SKM-1 (cell line): ENCODE measurements around the gene RADIL.
"Not testable (repeated sequence)": the region's sequence is repeated elsewhere in the genome, so short reads cannot be mapped to it uniquely, and the experiment has no call there.

Experiments
- DNase-seq: peaks from one replicate; lab custom pipeline; 2025; ENCODE audit not compliant: unreplicated experiment; lab: John Stamatoyannopoulos, UW

RADIL gene, protein sequence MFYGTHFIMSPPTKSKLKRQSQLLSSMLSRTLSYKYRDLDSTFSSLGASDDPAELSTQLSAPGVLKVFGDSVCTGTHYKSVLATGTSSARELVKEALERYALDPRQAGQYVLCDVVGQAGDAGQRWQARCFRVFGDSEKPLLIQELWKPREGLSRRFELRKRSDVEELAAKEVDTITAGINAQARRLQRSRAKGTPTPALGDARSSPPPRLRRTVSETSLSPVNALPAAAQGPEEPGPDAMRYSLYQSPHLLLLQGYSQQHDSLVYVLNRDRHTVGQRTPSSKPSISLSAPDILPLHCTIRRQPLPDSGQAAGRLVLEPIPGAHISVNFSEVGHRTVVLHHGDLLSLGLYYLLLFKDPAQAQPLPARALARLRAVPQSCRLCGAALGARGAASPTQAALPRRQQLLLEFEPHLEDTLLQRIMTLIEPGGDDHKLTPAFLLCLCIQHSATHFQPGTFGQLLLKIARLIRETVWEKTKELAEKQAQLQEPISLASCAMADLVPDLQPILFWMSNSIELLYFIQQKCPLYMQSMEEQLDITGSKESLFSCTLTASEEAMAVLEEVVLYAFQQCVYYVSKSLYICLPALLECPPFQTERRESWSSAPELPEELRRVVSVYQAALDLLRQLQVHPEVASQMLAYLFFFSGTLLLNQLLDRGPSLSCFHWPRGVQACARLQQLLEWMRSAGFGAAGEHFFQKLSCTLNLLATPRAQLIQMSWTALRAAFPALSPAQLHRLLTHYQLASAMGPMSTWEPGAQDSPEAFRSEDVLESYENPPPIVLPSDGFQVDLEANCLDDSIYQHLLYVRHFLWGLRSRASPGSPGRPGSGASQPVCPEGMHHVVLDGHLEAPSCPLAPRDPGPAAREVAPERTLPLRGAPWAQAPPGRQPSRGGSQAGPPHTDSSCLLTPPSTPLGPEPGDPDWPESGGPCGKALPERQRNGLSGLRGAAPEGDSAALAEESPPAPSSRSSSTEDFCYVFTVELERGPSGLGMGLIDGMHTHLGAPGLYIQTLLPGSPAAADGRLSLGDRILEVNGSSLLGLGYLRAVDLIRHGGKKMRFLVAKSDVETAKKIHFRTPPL

DNA sequence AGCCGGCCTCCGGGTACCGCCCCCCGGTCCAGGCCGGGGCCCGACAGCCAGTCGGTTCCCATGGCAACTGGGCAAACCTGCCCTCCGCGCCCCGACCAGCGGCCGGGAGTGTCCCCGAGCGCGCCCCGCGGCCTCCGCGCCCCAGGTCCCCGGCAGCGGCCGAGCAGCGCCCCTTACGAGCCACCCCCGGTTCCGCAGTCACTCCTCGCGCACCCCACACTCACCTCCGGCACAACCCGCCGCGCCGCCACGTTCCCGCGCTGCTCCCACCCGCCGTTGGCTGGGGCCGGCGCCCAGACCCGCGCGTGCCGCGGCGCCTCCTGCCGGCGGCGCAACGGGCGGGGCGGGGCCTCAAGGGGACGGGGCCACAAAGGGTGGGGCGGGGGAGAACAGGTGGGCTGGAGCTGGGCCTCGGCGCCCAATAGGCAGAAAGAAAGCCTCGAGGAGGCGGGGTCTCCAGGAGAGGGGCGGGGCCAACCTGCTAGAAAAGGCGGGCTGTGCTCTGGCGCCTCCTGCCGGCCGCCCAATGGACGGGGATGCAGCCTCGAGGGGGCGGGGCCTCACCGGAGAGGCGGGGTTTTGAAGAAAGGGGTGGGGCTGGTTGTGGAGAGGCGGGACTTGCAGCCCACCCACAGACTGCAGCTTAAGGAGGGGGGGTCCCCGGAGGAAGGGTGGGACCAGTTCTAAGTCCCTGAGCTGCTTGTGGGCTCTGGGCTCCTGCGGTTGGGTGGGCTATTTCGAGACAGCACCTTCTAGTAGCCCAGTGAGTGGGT is at the start of gene RADIL:
Gene RADIL, minus strand, starts transcription at position 345 of the 773 bp plus-strand sequence. CDS start 5,577 bp downstream, outside the sequence.
- peak; percentile 83 for DNase-seq

DNA sequence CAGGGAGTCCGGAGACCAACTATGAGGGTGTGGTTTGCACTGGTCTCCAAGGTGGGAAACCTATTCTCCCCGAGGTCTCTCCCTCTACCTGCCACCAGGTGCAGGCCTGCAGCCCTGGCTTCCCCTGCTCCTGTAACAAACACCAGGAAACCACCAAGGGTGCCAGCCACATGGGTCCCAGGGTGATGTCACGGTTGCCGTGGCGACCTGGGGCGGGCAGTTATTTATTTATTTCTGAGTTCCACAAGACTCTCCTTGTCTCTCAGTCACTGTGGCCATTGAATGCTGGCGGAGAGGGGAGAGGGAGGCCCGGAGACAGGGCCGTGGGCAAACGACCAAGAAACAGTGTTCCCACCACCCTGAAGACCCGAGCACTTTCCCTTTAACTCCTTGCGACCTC is 48.4 kb upstream of the RADIL start:
- DNase-seq, result no peak

DNA sequence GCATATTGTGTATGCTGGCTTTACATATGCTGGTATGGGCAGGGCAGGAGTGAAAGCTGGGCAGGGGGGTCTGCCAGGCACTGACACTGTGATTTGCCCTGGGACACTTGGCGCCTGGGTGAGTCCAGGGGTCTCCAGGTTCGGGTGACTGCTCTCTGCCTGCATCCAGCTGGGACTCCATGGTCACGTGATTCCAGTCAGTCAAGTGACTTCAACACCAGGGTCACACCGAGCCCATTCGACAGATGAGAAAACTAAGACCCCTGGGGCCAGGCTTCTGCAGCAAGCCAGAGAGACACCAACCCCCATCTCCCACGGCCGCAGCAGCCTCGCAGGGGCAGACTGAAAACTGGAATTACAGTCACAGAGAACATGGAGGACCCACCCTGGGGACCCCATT is 45.5 kb upstream of the RADIL start:
- no peak for DNase-seq

DNA sequence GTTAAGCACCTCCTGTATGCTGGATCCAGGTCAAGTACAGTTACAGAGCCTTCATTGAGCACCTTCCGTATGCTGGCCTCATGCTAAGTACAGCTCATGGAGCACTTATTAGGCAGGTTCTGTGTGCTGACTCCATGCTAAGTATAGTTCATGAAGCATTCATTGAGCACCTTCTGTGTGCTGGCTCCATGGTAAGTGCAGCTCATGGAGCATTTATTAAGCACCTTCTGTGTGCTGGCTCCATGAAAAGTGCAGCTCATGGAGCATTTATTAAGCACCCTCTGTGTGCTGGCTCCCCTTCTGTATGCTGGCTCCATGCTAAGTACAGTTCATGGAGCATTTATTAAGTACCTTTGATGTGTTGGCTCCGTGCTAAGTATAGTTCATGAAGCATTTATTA is 44.9 kb upstream of the RADIL start:
- no peak for DNase-seq

DNA sequence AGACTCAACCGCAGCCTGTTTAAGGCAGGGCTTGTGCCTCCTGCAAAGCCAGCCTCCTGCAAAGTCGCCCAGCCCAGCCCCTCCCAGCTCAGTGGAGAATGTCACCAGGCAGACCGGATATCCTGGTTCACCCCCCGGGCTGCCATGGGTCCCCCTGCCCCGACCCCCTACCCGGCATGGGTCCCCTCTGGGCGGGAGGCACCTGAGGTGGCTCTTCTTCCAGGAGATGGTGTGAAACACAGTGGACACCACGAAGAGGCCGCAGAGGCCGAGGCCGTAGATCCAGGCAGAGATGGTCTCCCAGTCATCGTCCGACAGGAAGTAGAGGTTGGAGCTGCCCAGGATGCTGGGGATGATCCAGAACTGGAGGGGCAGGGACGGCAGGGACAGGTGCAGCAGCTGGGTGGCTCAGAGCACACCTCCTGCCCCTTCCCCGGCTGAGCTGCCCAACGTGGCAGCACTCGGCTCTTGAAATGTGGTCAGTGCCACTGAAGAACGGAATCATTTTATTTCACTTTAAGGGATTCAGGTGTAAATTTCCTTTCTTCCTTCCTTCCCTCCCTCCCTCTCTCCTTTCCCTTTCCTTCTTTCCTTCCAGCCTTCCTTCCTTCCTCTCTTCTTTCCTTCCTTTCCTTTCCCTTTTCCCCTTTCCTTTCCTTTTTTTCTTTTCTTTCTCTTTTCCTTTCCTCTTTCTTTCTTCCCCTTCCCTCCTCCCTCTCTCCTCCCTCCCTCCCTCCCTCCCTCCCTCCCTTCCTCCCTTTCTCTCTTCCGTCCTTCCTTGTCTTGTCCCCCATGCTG is 36.7 kb upstream of the RADIL start:
- DNase-seq, result no peak

DNA sequence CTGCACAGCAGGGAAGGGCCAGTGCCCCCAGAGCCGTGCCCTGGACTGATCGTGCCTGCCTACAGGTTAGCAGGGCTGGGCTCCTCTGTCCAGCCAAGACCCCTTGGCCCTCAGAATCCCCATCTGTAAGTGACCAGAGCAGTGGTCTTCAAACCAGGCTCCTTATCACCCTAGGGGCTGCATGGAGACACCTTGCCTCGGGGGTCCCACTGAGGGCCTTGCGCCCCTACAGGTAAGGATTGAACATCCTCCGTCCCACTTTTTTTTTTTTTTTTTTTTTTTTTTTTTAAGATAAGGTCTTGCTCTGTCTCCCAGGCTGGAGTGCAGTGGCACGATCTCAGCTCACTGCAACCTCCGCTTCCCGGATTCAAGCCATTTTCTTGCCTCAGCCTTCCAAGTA is 32.6 kb upstream of the RADIL start:
- no peak for DNase-seq

DNA sequence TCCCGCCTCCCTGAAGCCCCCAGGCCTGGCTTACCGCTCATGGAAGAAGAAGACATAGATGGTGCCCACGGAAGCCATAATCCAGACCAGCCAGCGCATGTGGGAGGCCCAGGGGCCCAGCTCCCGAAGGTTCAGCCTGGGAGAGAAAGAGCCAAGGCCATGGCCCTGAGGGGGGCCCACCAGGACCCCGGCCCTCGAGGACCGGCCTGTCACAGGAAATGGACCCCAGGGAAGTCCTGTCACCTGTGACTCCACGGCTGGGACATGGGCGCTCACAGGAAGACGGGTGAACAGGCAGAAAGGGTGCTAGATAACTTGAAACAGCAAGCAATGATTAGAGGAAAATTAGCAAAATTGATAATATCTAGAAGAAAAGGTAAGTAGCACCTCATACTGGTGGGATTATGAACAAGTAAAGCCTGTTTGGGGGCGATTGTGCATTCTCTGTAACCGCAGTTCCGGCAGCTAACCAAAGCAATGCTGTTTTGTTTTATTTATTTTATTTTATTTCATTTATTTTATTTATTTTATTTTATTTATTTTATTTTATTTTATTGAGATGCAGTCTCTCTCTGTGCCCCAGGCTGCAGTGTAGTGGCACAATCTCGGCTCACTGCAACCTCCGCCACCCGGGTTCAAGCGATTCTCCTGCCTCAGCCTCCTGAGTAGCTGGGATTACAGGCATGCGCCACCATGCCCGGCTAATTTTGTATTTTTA is 27.8 kb upstream of the RADIL start:
- DNase-seq, result no peak

DNA sequence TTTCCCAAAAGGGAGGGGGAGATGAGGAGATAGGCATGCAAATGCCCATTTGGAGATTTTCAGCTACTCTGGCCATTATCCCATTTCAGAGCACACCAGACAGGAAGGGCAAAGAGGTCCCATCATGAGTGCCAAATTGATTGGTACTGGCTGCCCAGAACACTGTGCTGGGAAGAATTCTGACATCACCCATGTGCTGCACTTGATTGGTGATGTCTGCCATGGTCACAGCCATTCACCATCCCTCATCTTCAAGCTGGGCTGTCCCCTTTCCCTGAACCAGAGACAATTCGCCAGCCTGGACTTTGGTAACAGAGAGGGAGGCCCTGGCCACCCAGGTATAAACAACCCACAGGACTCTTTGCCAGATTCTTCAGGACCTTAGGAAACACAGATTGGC is 23.2 kb upstream of the RADIL start:
- DNase-seq, result no peak

DNA sequence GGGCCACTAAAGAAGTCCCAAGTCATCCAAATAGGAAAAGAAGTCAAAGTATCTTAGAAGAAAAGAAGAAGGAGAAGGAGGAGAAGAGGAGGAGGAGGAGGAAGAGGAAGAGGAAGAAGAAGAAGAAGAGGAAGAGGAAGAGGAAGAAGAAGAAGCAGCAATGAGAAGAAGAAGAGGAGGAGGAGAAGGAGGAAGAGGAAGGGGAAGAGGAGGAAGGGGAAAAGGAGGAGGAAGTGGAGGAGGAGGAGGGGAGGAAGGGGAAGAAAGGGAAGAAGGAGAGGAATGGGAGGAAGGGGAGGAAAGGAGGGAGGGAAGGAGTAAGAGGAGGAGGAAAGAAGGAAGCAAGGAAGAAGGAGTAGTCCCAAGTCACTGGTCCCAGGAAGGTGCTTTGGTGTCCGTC is 21.7 kb upstream of the RADIL start:
- no peak for DNase-seq

DNA sequence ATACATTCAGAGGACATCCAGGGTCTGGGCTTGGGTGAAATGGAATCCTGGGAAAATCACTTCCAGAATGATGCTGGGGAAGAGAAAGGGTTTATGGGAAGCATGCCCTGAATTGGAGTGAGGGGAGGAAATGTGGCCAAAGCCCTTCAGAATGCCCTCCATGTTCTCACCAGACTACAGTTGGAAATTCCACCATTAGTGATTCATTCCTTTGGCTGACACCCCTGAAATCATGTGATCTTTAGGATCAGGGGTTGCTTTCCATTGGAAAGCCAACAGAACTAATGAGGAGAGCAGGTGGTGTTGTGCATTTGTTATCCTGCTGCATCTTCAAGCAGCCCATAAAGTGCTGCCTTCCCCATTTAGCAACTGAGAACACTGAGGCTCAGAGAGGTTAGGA is 20.8 kb upstream of the RADIL start:
- DNase-seq, result no peak

DNA sequence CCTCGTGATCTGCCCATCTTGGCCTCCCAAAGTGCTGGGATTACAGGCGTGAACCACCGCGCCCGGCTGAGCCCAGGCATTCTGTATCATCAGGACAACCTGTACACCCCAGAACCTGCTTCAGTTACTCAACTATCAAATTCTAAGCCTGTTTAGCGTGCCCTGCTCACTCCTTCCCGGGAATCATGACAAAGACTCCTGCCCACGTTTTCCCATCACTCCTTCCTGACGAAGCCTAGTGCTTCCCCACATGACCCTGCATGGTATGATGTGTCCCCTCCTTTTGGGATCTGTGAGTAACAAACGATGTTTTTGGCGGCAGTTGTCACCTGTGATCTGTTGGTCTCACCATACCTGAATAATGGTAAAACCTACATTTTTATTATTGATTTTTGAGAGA is 12.2 kb upstream of the RADIL start:
- DNase-seq, result no peak

DNA sequence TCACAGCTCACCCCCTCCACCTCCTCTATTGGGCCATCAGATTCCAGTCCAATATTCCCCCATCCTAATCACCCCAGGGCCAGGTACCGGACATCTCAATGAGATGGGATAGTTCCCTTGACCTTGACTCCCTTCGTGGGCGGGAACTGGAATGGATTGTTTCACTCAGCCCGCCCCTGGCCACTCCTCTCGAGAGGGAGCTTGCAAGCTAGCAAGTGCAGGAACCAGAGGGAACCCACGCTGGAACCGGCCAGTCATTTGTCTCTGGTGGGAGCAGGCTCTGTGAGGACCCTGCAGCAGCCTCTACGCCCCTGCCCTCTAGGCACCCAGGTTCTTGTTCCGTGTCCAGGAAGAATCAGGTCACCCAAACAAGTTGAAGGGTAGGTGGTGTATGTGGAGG is 11.0 kb upstream of the RADIL start:
- no peak for DNase-seq

DNA sequence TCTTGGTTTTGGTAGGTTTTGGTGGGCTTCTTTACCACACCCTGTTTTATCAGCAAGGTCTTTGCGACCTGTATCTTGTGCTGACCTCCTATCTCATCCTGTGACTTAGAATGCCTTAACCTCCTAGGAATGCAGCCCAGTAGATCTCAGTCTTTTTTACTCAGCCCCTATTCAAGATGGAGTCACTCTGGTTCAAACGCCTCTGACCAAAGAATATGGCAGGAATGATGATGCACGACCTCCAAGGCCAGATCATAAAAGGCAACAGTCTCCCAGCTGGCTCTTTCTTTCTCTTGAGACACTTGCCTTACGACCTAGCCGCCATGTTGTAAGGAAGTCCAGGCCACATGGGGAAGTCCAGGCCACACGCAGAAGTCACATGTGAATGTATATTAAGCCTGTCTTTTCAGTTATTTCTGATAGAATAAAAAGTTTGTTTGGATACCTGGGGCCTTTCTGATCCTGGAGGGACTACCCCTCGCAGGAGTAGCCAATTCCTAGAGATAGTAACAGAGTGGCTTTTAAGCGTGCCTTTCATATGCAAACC is 10.5 kb upstream of the RADIL start:
- no peak for DNase-seq

DNA sequence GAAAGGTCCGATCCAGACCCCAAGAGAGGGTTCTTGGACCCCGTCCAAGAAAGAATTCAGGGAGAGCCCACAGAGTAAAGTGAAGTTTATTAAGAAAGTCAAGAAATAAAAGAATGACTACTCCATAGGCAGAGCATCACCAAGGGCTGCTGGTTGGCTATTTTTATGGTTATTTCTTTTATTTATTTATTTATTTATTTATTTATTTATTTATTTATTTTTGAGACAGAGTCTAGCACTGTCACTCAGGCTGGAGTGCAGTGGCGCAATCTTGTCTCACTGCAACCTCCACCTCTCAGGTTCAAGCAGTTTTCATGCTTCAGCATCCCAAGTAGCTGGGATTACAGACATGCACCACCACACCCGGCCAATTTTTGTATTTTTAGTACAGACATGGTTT is 9.7 kb upstream of the RADIL start:
- DNase-seq, result not testable (repeated sequence)

DNA sequence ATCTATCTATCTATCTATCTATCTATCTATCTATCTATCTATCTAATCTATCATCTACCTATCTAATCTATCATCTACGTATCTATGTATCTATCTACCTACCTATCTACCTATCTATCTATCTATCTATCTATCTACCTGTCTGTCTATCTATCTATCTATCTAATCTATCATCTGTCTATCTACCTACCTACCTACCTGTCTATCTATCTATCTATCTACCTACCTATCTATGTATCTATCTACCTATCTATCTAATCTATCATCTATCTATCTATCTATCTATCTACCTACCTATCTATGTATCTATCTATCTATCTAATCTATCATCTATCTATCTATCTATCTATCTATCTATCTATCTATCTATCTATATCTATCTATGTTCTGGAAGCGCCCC is 8.0 kb upstream of the RADIL start:
- not testable (repeated sequence) for DNase-seq

DNA sequence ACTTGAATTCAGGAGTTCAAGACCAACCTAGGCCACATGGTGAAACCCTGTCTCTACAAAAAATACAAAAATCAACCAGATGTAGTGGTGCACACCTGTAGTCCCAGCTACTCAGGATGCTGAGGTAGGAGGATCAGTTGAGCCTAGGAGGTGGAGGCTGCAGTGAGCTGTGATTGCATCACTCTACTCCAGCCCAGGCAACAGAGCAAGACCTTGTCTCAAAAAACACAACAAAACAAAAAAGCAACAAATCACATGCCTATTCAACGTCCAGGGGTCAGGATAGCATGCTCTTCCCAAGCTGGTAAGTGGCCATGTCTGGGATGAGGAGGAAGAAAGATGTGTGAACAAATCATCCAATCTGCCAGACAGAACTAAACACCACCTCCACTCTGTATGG is 6.2 kb upstream of the RADIL start:
- no peak for DNase-seq

DNA sequence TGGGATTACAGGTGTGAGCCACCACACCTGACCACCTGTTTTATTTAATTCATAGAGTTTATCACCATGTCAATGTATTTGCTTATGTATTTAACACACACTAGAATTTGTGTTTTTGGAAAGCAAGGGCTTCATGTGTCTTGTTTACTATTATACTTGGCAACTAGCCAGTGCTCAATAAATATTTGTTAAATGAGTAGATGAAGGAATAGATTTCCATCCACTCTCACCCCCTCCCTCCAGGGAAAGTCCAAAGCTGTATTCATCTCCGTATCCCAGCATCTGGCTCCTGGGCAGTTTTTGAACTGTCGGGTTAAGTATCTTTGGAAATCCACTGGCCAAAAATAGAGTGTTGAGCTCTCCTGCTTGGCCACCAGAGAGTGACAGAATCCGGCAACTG is 4.6 kb upstream of the RADIL start:
- no peak for DNase-seq

DNA sequence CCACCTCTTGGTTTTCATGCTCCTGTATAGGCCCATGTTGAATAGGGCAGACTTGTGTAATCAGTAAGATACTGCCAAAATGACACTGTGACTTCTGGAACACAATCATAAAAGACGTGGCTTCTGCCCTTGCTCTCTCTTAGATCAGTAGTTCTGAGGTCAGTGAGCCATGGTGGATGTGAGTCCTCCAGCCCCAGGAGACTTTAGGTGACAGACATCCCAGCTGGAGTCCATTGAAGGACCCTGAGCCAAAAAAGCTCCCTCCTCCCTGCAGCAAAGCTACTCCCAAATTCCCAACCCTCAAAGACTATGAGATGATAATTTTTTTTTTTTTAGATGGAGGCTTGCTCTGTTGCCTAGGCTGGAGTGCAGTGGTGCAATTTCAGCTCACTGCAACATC is 3.2 kb upstream of the RADIL start:
- DNase-seq, result no peak

DNA sequence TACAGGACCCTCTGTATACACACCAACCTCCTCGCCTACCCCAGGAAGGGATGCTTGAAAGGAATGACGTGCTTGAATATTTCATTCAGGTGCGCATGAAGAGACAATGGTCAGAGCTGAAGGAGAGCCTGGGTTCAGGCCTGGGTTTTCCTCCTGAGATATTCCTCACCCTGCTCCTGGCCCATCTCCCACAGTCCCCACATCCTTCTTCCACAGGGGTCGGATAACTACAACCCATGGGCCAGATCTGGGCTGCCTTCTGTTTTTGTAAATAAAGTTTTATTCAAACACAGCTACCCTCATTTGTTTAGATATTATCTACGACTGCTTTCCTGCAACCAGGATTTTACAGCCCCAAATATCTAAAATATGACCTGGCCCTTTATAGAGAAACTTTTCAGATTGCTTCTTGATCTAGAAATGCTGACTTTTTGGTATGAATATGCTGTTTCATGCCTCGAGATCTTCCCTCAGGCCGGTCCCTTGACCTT is 1.8 kb upstream of the RADIL start:
- no peak for DNase-seq
